Measurements from ENCODE around the gene HMX2.

The HMX2 gene

GRCh38 chr10:123134343-123134914 is 13.5 kb upstream of the HMX2 start:
- intact Hi-C loops (cut with micrococcal nuclease) = loop anchor here (5.0 kb wide), 1 partner anchor 87 kb away; no protein-coding TSS in a partner anchor
- no peaks in the 10 kb centered on the region for H3K36me3 Mint-ChIP-seq (ENCODE audit: low read depth)
- H3K9me3 Mint-ChIP-seq = no peaks in the 10 kb centered on the region
- no peak overlapping the region for H3K27ac Mint-ChIP-seq
- peaks cover 32% of the 10 kb centered on the region for H3K4me1 Mint-ChIP-seq (ENCODE audit: low read depth)
- H3K27me3 Mint-ChIP-seq = peaks cover 94% of the 10 kb centered on the region
- H3K4me3 Mint-ChIP-seq = no peak overlapping the region

DNA sequence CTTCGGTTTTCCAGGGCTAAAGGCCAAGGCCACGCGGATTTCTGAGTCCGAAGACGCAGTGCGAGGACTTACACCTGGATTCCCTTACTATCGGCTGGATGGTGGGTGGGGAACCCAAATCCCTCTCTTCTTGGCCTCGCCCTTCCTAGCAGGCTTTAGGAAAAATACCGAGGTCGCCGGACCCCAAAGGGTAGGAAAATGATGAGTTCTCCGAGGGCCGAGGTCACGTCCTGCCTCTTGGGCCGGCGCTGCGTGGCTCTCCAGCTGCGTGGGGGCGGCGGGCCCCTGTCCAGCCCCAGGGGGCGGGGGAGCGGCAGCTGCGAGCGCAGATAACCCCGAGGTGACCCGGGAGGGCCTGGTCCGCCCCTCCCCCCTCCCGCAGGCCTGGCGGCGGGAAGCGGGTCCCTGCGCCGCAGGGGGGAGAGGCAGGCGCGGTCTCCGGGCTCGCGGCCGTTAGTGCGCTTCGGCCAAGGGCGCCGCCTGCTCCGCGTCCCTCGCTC is 13.0 kb upstream of the HMX2 start:
- Mint-ChIP-seq H3K4me3 (no peak overlapping the region), H3K4me1 (ENCODE audit: low read depth) (peaks cover 37% of the 10 kb centered on the region), H3K27me3 (peaks cover 94% of the 10 kb centered on the region), H3K36me3 (ENCODE audit: low read depth) (no peaks in the 10 kb centered on the region), H3K27ac (no peak overlapping the region), H3K9me3 (no peaks in the 10 kb centered on the region)
- intact Hi-C loops (cut with micrococcal nuclease) = loop anchor here (5.0 kb wide), 1 partner anchor 88 kb away; no protein-coding TSS in a partner anchor

DNA sequence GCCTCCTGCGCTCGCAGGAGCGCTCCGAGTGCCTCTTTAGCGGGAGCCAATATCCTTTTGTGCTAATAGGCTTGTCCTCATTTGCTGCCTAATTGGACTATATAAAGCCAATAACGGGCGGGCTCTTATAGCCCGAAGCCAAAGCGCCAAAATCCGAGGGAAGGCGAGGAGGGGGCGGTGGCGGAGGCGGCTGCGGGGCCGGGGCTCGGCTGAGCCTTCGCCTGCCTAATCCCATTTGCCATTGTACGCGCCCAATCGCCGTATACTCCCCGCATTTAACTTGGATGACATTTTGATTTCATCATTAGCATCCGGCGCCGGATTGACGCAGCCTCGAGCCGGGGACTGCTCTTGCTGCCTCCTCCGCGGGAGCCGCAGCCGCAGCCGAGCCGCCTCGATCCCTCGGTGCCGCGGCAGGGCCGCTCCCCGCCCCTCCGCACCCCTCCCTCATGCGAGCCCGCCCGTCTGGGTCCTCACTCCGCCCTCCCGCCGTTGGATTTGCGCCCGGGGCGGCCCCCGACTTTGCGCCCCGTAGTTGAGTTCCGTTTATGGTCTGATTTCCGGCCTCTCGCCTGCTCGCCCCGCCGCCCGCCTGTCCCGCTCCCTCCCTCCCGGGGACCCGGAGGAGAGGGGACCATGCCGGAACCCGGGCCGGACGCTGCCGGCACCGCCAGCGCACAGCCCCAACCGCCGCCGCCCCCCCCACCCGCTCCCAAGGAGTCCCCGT is 12.4 kb upstream of the HMX2 start, which contains the start of gene HMX3:
Gene HMX3 (plus strand): TSS at position 556 of the 727 bp plus-strand sequence. CDS start 81 bp downstream, at position 637.
- intact Hi-C loops (cut with micrococcal nuclease) = no loop called here
- Mint-ChIP-seq H3K27me3 (peaks cover 94% of the 10 kb centered on the region), H3K4me3 (peak within 1 kb of the TSS; percentile 48), H3K27ac (no peak within 1 kb of the TSS), H3K36me3 (ENCODE audit: low read depth) (no peaks in the 10 kb centered on the region), H3K9me3 (no peaks in the 10 kb centered on the region), H3K4me1 (ENCODE audit: low read depth) (peaks cover 42% of the 10 kb centered on the region)

GRCh38 chr10:123136221-123136805 is 11.6 kb upstream of the HMX2 start:
- Mint-ChIP-seq H3K4me1 (ENCODE audit: low read depth) (peaks cover 42% of the 10 kb centered on the region), H3K27ac (no peak overlapping the region), H3K9me3 (no peaks in the 10 kb centered on the region), H3K27me3 (peaks cover 95% of the 10 kb centered on the region), H3K36me3 (ENCODE audit: low read depth) (no peaks in the 10 kb centered on the region), H3K4me3 (no peak overlapping the region)
- intact Hi-C loops (cut with micrococcal nuclease) = no loop called here

- Mint-ChIP-seq H3K27me3 (peaks cover 95% of the 10 kb centered on the region), H3K4me3 (peak overlapping the region; percentile 24), H3K36me3 (ENCODE audit: low read depth) (no peaks in the 10 kb centered on the region), H3K9me3 (no peaks in the 10 kb centered on the region), H3K4me1 (ENCODE audit: low read depth) (peaks cover 42% of the 10 kb centered on the region), H3K27ac (no peak overlapping the region)
- intact Hi-C loops (cut with micrococcal nuclease) = no loop called here
Observed at GRCh38 chr10:123136806-123137642, 10.9 kb upstream of the HMX2 start.

- Mint-ChIP-seq H3K27ac (no peak overlapping the region), H3K36me3 (ENCODE audit: low read depth) (no peaks in the 10 kb centered on the region), H3K4me1 (ENCODE audit: low read depth) (peaks cover 37% of the 10 kb centered on the region), H3K4me3 (no peak overlapping the region), H3K9me3 (no peaks in the 10 kb centered on the region), H3K27me3 (peaks cover 95% of the 10 kb centered on the region)
- intact Hi-C loops (cut with micrococcal nuclease) = no loop called here
Observed at GRCh38 chr10:123139165-123139520, 8.8 kb upstream of the HMX2 start.

- intact Hi-C loops (cut with micrococcal nuclease) = loop anchor here (10.0 kb wide), 1 partner anchor 345 kb away; no protein-coding TSS in a partner anchor
- H3K4me3 Mint-ChIP-seq = no peak overlapping the region
- H3K27me3 Mint-ChIP-seq = peaks cover 95% of the 10 kb centered on the region
- peaks cover 34% of the 10 kb centered on the region for H3K4me1 Mint-ChIP-seq (ENCODE audit: low read depth)
- H3K9me3 Mint-ChIP-seq = no peaks in the 10 kb centered on the region
- no peaks in the 10 kb centered on the region for H3K36me3 Mint-ChIP-seq (ENCODE audit: low read depth)
- H3K27ac Mint-ChIP-seq = no peak overlapping the region
Observed at GRCh38 chr10:123139521-123140163, 8.3 kb upstream of the HMX2 start.

DNA sequence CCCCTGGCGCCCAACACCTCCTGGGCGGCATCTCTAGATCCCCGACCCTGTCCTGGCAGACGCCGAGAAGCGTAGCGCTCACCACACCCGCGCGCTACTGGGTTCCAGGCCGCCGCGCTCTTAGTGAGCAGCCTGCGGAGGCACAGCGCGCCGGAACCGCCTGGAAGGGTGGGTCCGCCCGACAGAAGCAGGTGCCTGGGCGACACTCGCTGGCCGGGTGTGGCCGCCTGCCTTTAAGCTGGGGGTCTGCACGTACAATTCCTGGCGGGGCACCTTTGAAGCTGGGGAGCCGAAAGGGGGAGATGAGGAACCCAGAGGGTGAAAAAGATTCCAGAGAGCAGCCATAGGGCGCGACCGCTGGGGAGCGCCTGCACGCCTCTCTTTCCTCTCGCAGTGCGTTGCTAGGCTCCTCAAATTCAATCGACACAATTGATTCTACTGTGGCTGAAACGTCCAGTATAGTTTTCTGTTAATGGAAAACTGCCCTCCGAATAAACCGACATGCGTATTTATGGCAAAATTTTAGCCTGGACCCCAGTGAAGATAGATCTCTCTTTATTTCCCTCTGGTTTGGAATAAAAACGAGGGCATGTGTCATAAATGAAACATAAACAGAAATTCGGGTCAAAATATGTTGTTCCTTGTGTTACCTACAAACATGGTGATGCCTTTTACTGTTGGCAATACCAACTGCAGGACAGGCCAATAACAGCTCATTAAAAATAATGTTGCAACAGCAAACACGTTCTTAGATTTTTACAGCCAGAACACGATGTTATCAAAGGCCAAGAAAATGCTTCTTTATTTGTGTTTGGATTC is 7.6 kb upstream of the HMX2 start:
- peaks cover 95% of the 10 kb centered on the region for H3K27me3 Mint-ChIP-seq
- no peak overlapping the region for H3K27ac Mint-ChIP-seq
- H3K4me3 Mint-ChIP-seq = no peak overlapping the region
- intact Hi-C loops (cut with micrococcal nuclease) = loop anchor here (10.0 kb wide), 1 partner anchor 344 kb away; no protein-coding TSS in a partner anchor
- peaks cover 41% of the 10 kb centered on the region for H3K4me1 Mint-ChIP-seq (ENCODE audit: low read depth)
- no peaks in the 10 kb centered on the region for H3K9me3 Mint-ChIP-seq
- no peaks in the 10 kb centered on the region for H3K36me3 Mint-ChIP-seq (ENCODE audit: low read depth)

DNA sequence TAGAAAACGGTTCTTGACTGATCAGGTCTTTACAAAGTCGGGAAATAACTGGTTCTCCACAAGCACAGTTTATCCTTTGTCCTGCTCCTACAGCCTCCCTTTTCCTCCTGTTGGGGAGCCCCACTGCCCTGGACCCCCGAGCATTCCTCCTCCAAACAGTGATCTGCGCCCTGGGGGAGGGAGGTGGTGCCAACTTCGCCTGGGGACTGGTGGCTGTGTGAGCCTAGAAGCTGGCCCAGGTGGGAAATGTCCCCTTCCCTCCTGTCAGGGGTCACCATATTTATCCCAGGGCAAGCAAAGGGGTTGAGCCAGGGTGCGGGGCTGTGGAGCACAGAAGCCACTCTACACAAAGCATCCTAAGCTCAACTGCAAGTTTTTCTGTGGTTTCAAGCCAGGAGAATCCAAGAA is 6.9 kb upstream of the HMX2 start:
- intact Hi-C loops (cut with micrococcal nuclease) = loop anchor here (10.0 kb wide), 1 partner anchor 344 kb away; no protein-coding TSS in a partner anchor
- Mint-ChIP-seq H3K27me3 (peaks cover 96% of the 10 kb centered on the region), H3K27ac (no peak overlapping the region), H3K9me3 (no peaks in the 10 kb centered on the region), H3K36me3 (ENCODE audit: low read depth) (no peaks in the 10 kb centered on the region), H3K4me3 (no peak overlapping the region), H3K4me1 (ENCODE audit: low read depth) (peaks cover 47% of the 10 kb centered on the region)

DNA sequence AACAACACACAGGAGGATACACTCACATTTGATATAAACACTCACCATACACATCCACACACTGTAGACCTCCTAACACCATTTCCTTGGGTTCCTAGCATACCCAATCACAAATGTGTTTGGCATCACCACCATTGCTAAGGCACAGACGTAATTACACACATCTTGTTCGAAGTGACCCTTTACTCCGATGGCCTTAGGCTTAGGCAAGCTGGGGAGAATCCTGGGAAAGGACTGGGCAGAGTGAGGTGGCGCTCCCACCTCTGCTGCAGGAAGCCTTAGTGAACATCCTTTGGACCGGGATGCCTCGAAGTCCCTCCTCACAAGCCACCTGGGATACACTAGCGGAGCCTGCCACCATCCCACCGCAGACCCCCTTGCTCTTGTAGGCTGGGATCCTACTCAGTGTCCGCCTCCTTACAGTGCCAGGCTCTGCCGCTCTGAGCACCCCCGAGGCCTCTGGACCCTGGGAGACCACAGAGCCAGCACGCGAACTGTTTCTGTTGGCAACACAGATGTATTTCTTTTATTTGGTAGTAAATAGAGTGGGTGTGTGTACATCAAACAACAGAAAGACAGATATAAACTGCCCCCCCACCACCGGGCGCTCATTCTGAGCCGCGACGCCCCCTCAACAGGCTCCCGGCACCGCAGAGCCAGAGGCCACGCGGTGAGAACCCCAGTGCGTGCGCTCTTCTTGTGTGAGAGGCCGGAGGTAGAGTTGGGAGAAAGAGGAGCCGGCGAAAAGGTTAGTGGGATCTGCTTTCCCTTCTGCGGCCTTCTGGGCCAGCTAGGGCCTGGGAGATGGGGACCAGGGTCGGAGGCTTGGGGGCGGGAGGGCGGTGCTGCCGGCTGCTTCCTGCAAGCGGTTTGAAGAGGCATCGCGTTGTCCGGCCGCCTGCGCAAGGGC is 5.9 kb upstream of the HMX2 start:
- Mint-ChIP-seq H3K4me3 (no peak overlapping the region), H3K36me3 (ENCODE audit: low read depth) (no peaks in the 10 kb centered on the region), H3K4me1 (ENCODE audit: low read depth) (peaks cover 46% of the 10 kb centered on the region), H3K9me3 (no peaks in the 10 kb centered on the region), H3K27me3 (peaks cover 96% of the 10 kb centered on the region), H3K27ac (no peak overlapping the region)
- intact Hi-C loops (cut with micrococcal nuclease) = loop anchor here (10.0 kb wide), 1 partner anchor 343 kb away; no protein-coding TSS in a partner anchor

- no peak overlapping the region for H3K27ac Mint-ChIP-seq
- peaks cover 47% of the 10 kb centered on the region for H3K4me1 Mint-ChIP-seq (ENCODE audit: low read depth)
- intact Hi-C loops (cut with micrococcal nuclease) = loop anchor here (10.0 kb wide), 1 partner anchor 342 kb away; no protein-coding TSS in a partner anchor
- H3K36me3 Mint-ChIP-seq (ENCODE audit: low read depth) = no peaks in the 10 kb centered on the region
- no peak overlapping the region for H3K4me3 Mint-ChIP-seq
- no peaks in the 10 kb centered on the region for H3K9me3 Mint-ChIP-seq
- H3K27me3 Mint-ChIP-seq = peaks cover 97% of the 10 kb centered on the region
Observed at GRCh38 chr10:123142701-123143161, 5.2 kb upstream of the HMX2 start.

Measured in dendritic cell treated with granulocyte-macrophage colony-stimulating factor and Interleukin-4, amounts not matched to agents 40 ng/mL and 50 ng/mL, for 4 days (primary cell).